ENCODE measurements around the gene ZDHHC12.

DNA sequence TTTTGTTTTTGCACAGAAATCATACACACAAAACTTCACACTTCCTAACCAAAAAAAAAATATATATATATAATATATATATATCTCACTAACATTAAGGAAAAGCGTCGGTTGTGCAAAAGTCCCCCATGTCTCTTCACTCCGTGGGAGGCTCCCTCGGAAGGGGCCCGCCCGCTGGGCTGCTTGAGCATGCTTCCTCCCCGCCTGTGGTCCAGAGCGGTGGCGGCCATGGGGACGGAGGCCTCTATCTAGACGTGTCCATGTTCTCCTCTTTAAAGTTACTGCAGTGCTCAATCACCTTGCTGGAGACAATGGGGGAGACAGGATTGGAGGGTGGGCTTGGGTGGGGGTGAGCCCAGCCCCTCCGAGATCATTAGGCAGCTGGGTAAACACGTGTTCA is 7.2 kb upstream of the ZDHHC12 start:
- no peak for TF ChIP-seq POLR2A (IDR thresholded peaks at IDR 0.05)
- TF ChIP-seq, protein P1, sequence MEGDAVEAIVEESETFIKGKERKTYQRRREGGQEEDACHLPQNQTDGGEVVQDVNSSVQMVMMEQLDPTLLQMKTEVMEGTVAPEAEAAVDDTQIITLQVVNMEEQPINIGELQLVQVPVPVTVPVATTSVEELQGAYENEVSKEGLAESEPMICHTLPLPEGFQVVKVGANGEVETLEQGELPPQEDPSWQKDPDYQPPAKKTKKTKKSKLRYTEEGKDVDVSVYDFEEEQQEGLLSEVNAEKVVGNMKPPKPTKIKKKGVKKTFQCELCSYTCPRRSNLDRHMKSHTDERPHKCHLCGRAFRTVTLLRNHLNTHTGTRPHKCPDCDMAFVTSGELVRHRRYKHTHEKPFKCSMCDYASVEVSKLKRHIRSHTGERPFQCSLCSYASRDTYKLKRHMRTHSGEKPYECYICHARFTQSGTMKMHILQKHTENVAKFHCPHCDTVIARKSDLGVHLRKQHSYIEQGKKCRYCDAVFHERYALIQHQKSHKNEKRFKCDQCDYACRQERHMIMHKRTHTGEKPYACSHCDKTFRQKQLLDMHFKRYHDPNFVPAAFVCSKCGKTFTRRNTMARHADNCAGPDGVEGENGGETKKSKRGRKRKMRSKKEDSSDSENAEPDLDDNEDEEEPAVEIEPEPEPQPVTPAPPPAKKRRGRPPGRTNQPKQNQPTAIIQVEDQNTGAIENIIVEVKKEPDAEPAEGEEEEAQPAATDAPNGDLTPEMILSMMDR (IDR thresholded peaks at IDR 0.05) = no peak

Measured in heart left ventricle (tissue), 13 donors.